Astrocyte (in vitro differentiated cells and primary cell): ENCODE results near the gene IGDCC3. TPM values are rescaled to one million over a fixed set of nuclear protein-coding genes. Genes with fewer than 3 reads are reported as not detected.

Experiments
- DNase-seq: peaks from one replicate; pipeline ENCODE4 v3.0.0-alpha.2; 2010; ENCODE audit warnings: low read depth
- FAIRE-seq: peaks from 2 replicates; lab custom pipeline; 2011; peaks lifted over from hg19 to GRCh38; lab: Jason Lieb, UNC
- H2AFZ ChIP-seq: 2 replicates; pipeline ENCODE4 v1.6.0; 2012; ENCODE audit warnings: low read depth, low read length, inconsistent platforms
- H3K27ac ChIP-seq: 2 replicates; pipeline ENCODE4 v1.5.1; 2011; ENCODE audit warnings: low read depth, low read length, inconsistent platforms
- H3K27me3 ChIP-seq: 2 replicates; pipeline ENCODE4 v1.6.0; 2011; ENCODE audit warnings: low read length, inconsistent platforms; ENCODE audit not compliant: insufficient read depth
- H3K36me3 ChIP-seq: 2 replicates; pipeline ENCODE4 v1.5.1; 2011; ENCODE audit warnings: low read length, inconsistent platforms; ENCODE audit not compliant: insufficient read depth
- H3K4me1 ChIP-seq: 2 replicates; pipeline ENCODE4 v1.5.1; 2011; ENCODE audit warnings: low read length, inconsistent platforms; ENCODE audit not compliant: insufficient read depth
- H3K4me2 ChIP-seq: 2 replicates; pipeline ENCODE4 v1.6.0; 2012; ENCODE audit warnings: low read length, inconsistent platforms
- H3K4me3 ChIP-seq: 2 replicates; pipeline ENCODE4 v1.5.1; 2011; ENCODE audit warnings: low read depth, mild to moderate bottlenecking, low read length, inconsistent platforms; ENCODE audit not compliant: insufficient read depth
- H3K79me2 ChIP-seq: 2 replicates; pipeline ENCODE4 v1.6.0; 2012; ENCODE audit warnings: mild to moderate bottlenecking, low read length, inconsistent platforms; ENCODE audit not compliant: insufficient read depth
- H3K9ac ChIP-seq: 2 replicates; pipeline ENCODE4 v1.6.0; 2012; ENCODE audit warnings: mild to moderate bottlenecking, low read length, inconsistent platforms
- H3K9me3 ChIP-seq: 2 replicates; pipeline ENCODE4 v1.5.1; 2012; ENCODE audit warnings: low read depth, mild to moderate bottlenecking, low read length, inconsistent platforms; ENCODE audit not compliant: insufficient read depth
- H4K20me1 ChIP-seq: 2 replicates; pipeline ENCODE4 v1.6.0; 2012; ENCODE audit warnings: low read length, inconsistent platforms; ENCODE audit not compliant: insufficient read depth
- H3K27ac Mint-ChIP-seq: one replicate; pipeline ENCODE4 v1.8.0; 2021; ENCODE audit warnings: mild to moderate bottlenecking, mixed read lengths; ENCODE audit not compliant: unreplicated experiment
- H3K27me3 Mint-ChIP-seq: one replicate; pipeline ENCODE4 v1.8.0; 2021; ENCODE audit warnings: low read depth, mixed read lengths; ENCODE audit not compliant: unreplicated experiment
- H3K36me3 Mint-ChIP-seq: one replicate; pipeline ENCODE4 v1.8.0; 2021; ENCODE audit warnings: low read depth, mixed read lengths; ENCODE audit not compliant: unreplicated experiment
- H3K4me1 Mint-ChIP-seq: one replicate; pipeline ENCODE4 v1.8.0; 2021; ENCODE audit warnings: low read depth, mixed read lengths; ENCODE audit not compliant: unreplicated experiment
- H3K4me3 Mint-ChIP-seq: one replicate; pipeline ENCODE4 v1.8.0; 2021; ENCODE audit warnings: mild to moderate bottlenecking, moderate library complexity, mixed read lengths; ENCODE audit not compliant: unreplicated experiment
- H3K9me3 Mint-ChIP-seq: one replicate; pipeline ENCODE4 v1.8.0; 2021; ENCODE audit warnings: mild to moderate bottlenecking, mixed read lengths; ENCODE audit not compliant: unreplicated experiment
- CTCF ChIP-seq: IDR thresholded peaks from 2 replicates; pipeline ENCODE4 v1.5.1; 2011; ENCODE audit warnings: low read depth, mild to moderate bottlenecking, inconsistent platforms, low read length, moderate library complexity; ENCODE audit not compliant: insufficient read depth
- EZH2 ChIP-seq: IDR thresholded peaks from 2 replicates; pipeline ENCODE4 v1.6.1; 2012; ENCODE audit warnings: mild to moderate bottlenecking, low read length, inconsistent platforms; ENCODE audit not compliant: insufficient read depth
- total RNA-seq: library from RNA; stranded (reverse); gene quantifications from 2 replicates; pipeline ENCODE4 v1.2.1, GENCODE V29; 2021

Gene IGDCC3
- total RNA-seq, 1 donor from 2014 or later = 11.0 TPM

GRCh38 chr15:65370885-65371284 is 6.9 kb downstream of the IGDCC3 start:
- no peak overlapping the region for H3K4me2 ChIP-seq
- no peak overlapping the region for H3K9ac ChIP-seq
- no peak overlapping the region for H3K27ac Mint-ChIP-seq
- H2AFZ ChIP-seq = no peak overlapping the region
- DNase-seq = no peak
- H4K20me1 ChIP-seq = no peaks in the 10 kb centered on the region
- H3K27ac ChIP-seq = no peak overlapping the region
- H3K36me3 ChIP-seq = no peaks in the 10 kb centered on the region
- H3K4me3 ChIP-seq = no peak overlapping the region
- H3K36me3 Mint-ChIP-seq = no peaks in the 10 kb centered on the region
- TF ChIP-seq CTCF = no peak
- no peak for TF ChIP-seq EZH2
- H3K9me3 Mint-ChIP-seq = no peaks in the 10 kb centered on the region
- peaks cover 35% of the 10 kb centered on the region for H3K27me3 ChIP-seq
- H3K79me2 ChIP-seq = no peaks in the 10 kb centered on the region
- peaks cover 9% of the 10 kb centered on the region for H3K27me3 Mint-ChIP-seq
- peaks cover 46% of the 10 kb centered on the region for H3K4me1 Mint-ChIP-seq
- H3K4me3 Mint-ChIP-seq = no peak overlapping the region
- FAIRE-seq = no peak
- H3K4me1 ChIP-seq = peaks cover 4% of the 10 kb centered on the region
- no peaks in the 10 kb centered on the region for H3K9me3 ChIP-seq

GRCh38 chr15:65369651-65370050 is 8.2 kb downstream of the IGDCC3 start:
- H3K27me3 ChIP-seq = peaks cover 23% of the 10 kb centered on the region
- Mint-ChIP-seq H3K4me1 (peaks cover 46% of the 10 kb centered on the region), H3K36me3 (no peaks in the 10 kb centered on the region), H3K9me3 (no peaks in the 10 kb centered on the region), H3K27ac (peak overlapping the region; percentile 66), H3K4me3 (peak overlapping the region; percentile 57), H3K27me3 (peaks cover 7% of the 10 kb centered on the region)
- H2AFZ ChIP-seq = no peak overlapping the region
- FAIRE-seq (no peak), DNase-seq (no peak)
- no peak overlapping the region for H3K4me2 ChIP-seq
- H3K79me2 ChIP-seq = no peaks in the 10 kb centered on the region
- no peaks in the 10 kb centered on the region for H4K20me1 ChIP-seq
- no peaks in the 10 kb centered on the region for H3K4me1 ChIP-seq
- no peaks in the 10 kb centered on the region for H3K36me3 ChIP-seq
- H3K9me3 ChIP-seq = no peaks in the 10 kb centered on the region
- no peak overlapping the region for H3K4me3 ChIP-seq
- H3K27ac ChIP-seq = no peak overlapping the region
- H3K9ac ChIP-seq = no peak overlapping the region
- TF ChIP-seq CTCF = no peak
- no peak for TF ChIP-seq EZH2

- H3K4me3 Mint-ChIP-seq = no peak overlapping the region
- peaks cover 21% of the 10 kb centered on the region for H3K27me3 ChIP-seq
- TF ChIP-seq CTCF (no peak), EZH2 (no peak)
Measured at GRCh38 chr15:65369212-65369547, 8.6 kb downstream of the IGDCC3 start.

More at GRCh38 chr15:65369212-65369547, 8.6 kb downstream of the IGDCC3 start:
- H3K9ac ChIP-seq = no peak overlapping the region
- H3K4me1 ChIP-seq = no peaks in the 10 kb centered on the region
- H3K79me2 ChIP-seq = no peaks in the 10 kb centered on the region
- no peaks in the 10 kb centered on the region for H3K9me3 Mint-ChIP-seq
- DNase-seq = no peak
- H3K4me3 ChIP-seq = no peak overlapping the region
- peak overlapping the region; percentile 48 for H3K27ac Mint-ChIP-seq
- FAIRE-seq = no peak
- H2AFZ ChIP-seq = no peak overlapping the region
- H3K4me2 ChIP-seq = no peak overlapping the region
- H3K4me1 Mint-ChIP-seq = peaks cover 44% of the 10 kb centered on the region
- H3K36me3 Mint-ChIP-seq = no peaks in the 10 kb centered on the region
- no peaks in the 10 kb centered on the region for H4K20me1 ChIP-seq
- H3K9me3 ChIP-seq = no peaks in the 10 kb centered on the region
- no peaks in the 10 kb centered on the region for H3K36me3 ChIP-seq
- peaks cover 7% of the 10 kb centered on the region for H3K27me3 Mint-ChIP-seq
- H3K27ac ChIP-seq = no peak overlapping the region
